HG03457 (cell line): ENCODE data around the gene RGS3.

Experiments
- ATAC-seq: cut with Tn5 transposase; IDR thresholded peaks from one replicate; pipeline ENCODE4 v1.9.1; 2021; ENCODE audit warnings: moderate number of reproducible peaks; ENCODE audit not compliant: unreplicated experiment

The RGS3 gene

GRCh38 chr9:113582698-113583200, 119.2 kb downstream of the RGS3 start:
- no peak for ATAC-seq

DNA sequence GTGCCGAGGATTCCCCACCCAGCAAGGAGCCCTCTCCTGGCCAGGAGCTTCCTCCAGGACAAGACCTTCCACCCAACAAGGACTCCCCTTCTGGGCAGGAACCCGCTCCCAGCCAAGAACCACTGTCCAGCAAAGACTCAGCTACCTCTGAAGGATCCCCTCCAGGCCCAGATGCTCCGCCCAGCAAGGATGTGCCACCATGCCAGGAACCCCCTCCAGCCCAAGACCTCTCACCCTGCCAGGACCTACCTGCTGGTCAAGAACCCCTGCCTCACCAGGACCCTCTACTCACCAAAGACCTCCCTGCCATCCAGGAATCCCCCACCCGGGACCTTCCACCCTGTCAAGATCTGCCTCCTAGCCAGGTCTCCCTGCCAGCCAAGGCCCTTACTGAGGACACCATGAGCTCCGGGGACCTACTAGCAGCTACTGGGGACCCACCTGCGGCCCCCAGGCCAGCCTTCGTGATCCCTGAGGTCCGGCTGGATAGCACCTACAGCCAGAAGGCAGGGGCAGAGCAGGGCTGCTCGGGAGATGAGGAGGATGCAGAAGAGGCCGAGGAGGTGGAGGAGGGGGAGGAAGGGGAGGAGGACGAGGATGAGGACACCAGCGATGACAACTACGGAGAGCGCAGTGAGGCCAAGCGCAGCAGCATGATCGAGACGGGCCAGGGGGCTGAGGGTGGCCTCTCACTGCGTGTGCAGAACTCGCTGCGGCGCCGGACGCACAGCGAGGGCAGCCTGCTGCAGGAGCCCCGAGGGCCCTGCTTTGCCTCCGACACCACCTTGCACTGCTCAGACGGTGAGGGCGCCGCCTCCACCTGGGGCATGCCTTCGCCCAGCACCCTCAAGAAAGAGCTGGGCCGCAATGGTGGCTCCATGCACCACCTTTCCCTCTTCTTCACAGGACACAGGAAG, 120.2 kb downstream of the RGS3 start:
- ATAC-seq = no peak

GRCh38 chr9:113584428-113585084, 121.0 kb downstream of the RGS3 start:
- no peak for ATAC-seq

GRCh38 chr9:113585085-113585442, 121.5 kb downstream of the RGS3 start:
- no peak for ATAC-seq

GRCh38 chr9:113585555-113585954, 122.0 kb downstream of the RGS3 start:
- ATAC-seq = no peak

DNA sequence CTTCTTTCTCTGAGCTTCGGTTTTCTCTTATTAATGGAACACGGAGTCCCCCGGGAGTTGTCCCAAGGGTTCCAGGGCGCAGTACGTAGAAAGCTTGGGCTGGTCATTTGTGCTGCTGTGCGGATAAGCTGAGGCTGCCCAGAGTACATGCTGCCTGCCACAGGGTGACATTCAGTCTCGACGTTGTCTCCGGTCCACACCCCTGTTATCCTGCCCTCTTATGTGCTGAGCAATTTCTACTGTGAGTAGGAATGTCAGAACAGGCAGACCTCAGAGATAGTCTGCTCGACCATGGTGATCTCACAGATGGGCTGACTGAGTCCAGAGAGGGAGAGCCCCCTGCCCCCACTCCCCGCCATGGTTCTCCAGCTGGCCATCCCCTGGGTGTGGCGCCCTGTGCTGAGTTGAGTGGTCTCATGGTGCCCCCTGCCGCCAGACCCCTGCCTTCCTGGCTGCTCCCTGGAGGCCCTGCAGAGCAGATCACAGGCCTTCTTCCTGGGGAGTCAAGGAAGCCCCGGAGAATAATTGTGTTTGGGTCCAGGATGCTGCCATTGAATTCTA, 124.0 kb downstream of the RGS3 start:
- ATAC-seq = no peak

DNA sequence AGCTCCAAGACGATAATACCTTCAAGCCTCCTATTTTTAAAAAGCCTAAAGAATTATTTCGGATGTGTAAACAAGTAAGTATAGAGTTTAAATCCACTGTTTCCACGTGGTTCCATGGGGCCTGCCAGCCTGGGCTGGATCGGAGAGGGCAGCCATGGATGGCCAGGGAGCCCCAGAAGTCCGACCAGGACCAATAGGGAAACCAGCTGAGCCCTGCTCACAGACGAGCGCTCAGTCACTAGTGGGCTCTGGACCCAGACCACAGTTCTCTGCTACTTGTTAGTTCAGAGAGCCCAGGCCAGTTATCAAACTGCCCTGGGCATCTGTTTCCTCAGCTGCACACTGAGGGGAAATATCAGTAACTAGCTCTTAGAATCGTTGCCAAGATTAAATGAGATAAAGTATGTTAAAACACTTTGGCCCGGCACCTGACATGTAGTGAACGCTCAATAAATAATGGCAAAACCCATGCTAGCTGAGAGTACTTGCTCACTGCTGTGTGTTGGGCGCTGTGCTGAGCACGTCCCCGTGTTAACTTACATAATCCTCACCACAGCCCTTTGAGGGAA, 124.8 kb downstream of the RGS3 start:
- ATAC-seq = no peak

- no peak for ATAC-seq
These were observed 125.4 kb downstream of the RGS3 start for GRCh38 chr9:113588936-113589335.

GRCh38 chr9:113589407-113589806, 125.9 kb downstream of the RGS3 start:
- no peak for ATAC-seq

DNA sequence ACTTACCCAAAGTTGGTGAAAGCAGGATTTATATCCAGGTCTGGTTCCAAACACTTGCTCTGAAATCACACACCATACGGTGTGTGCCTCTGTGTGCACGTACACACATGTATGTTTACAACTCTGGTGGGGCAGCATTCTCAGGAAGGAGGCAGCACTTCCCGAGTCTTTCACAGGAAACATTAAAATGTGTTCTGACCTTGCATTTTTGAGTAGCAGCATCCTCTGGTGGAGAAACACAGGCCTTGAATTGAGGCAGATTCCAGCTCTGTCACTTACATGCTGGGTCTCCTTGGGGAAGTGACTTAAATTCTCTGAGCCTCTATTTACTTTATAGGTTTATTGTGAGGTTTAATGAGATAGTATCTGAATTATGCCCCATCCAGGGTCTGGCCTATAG, 126.4 kb downstream of the RGS3 start:
- no peak for ATAC-seq

- ATAC-seq = no peak
These were observed 126.9 kb downstream of the RGS3 start for GRCh38 chr9:113590389-113590788.

DNA sequence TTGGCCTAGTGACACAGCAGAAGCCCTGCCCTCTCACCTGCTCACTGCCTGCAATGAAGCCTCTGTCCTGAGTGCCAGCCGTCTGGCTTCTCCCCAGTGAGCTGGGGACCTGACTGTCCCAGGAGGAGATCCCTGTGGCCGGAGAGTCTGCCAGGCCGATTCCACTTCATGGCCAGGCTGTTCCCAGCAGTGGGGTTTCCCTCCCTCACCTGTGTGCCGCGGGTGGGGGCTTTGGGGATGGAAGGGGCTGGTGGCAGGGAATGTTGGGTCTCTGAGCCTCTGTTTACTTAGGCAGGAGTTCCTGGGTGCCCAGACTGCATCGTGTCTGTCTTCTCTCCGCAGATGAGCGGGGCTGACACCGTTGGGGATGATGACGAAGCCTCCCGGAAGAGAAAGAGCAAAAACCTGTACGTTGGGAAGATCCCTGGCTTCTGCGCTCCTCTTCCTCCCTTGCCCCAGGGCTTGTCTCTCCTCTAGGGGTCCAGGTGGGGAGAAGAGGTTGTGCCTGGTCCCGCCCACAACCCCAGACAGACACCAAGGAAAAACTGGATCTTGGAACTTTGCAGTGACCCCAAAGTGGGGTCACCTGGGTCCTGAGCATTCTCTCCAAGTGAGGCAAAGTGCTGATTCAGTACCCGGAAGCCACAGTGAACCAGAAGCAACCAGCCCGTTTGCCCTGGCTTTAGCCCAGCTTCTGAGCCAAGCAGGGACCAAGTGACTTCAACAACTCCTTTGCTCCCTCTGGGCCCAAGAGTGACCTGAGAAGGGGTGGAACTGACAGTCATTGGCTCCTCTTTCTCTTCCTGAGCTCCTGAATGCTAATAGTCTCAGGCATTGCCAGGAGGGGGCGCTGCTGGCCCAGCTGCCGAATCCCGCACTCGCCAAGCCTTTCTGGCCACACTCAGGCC, 127.7 kb downstream of the RGS3 start:
- no peak for ATAC-seq

DNA sequence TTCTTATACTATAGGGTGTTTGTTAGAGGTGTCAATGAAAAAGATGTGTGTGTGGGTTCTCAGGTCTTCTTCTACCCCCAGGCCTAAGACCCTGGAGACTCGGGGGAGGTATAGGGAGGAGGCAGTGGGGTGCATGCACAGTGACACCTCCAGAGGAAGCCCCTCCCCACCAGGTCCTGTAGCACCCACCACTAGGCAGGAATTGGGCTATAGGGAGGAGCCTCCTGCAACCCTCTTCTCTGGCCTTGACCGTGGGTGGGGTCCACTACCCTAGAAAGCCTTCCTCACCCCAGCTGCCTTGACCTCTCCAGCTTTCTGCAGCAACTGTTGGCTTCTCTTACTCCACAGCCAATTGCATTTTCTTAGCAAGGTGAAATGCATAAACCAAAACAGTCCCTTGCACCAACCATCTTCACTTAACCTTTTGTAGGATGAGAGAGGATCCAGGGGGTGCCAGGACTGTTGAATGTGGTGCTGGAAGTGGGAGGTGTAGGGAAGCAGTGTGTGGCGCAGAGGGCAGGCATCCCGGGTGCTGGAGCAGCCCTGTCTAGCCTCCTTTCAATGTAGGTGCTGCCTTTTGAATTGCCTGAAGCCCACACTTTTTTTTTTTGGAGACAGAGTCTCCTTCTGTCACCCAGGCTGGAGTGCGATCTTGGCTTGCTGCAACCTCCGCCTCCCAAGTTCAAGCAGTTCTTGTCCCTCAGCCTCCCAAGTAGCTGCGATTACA, 128.5 kb downstream of the RGS3 start:
- ATAC-seq = no peak

DNA sequence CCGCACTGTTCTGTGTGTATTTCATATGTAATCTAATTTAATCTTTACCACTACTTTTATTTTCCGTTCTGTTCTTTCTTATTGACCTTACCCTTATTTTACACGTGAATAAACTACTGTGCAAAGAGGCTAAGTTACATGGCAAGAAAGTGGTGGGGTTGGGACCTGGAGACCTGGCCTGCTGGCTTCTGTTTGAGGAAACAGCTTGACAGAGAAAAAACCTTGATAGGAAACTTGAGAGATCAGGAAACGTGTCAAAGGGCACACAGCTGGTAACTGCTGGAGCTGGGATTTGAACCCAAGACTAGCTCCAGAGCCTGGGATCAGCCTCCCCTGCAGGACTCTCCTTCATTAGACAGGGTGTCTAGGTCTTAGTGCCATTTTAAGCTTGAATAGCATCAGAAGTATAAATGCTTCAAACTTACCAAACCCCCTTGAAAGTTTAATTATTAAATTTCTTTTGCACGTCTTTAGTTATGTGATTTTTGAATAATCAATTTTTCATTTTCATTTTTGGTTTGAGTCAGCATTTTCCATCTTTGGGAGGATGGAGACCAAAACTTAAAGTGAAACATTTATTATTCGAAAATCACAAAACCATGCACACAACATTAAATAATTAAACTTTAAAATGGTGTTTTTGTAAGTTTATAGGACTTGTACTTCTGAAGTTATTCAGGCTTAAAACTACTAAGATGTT, 129.5 kb downstream of the RGS3 start:
- ATAC-seq = no peak

- peak; percentile 68 for ATAC-seq
These were observed 130.3 kb downstream of the RGS3 start for GRCh38 chr9:113593682-113594281.

DNA sequence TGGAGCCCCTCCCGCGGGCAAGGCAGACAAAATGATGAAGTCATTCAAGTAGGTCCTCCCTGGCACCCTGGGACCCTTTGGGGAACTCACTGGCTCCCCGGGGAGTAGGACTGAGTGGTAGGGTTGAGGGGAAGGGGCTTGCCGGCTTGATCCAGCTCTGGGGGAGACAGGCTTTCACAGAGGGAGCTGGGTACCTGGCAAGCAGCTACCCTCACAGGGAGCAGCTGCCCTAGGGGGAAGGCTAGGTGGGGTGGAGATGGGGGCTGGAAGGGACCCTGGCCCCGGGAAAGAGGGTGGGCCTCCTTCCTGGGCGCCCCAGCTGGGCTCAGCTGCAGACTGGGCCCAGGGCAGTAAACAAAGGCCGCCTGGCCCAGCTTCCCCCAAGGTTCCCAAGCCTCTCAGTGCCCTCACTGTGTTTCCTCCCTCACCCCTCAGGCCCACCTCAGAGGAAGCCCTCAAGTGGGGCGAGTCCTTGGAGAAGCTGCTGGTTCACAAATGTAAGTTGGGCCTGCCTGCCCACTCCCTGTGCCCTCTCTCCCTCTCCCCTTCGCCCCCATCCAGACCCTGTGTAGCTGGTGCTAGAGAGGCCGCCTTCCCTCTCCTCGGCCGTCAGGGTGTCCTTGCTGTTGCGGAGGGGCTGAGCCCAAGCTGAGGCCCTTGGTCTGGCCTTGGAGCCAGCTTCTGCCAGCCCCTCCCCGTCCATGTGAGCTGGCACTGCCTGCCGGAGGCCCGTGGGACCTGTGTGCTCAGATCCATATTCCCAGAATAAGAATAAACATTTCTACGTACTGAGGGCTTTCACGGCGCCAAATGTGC, 131.2 kb downstream of the RGS3 start:
- no peak for ATAC-seq

GRCh38 chr9:113596616-113597320, 133.2 kb downstream of the RGS3 start:
- ATAC-seq = no peak
